ENCODE data around the gene SLC35E1.

DNA sequence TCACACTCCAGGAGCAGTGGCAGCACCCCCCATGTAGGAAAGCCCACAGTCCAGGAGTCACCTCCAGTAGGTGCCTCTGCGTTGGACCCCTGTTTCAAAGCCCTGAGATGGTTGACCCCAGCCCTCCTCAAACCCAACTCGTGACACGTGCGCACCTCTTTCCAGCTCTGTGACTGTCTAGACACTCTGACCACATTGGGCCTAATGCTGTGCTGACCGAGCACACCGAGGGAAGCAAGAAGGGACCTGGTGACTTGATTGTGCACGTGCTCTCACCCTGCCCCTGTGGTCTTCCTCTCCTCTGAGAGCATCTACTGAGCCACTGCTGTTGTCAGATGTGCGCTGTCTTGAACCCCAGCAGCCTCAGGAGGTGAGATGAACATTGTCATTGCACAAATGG lies 22.9 kb upstream of the SLC35E1 start:
- TF ChIP-seq CTCF (conservative IDR thresholded peaks at IDR 0.05) = no peak
- TF ChIP-seq EZH2 (IDR thresholded peaks at IDR 0.05; ENCODE audit: low read depth) = no peak
